Central memory CD8-positive, alpha-beta T cell (primary cell): ENCODE results near the gene ODR4.
"Not testable (repeated sequence)": the region's sequence is repeated elsewhere in the genome, so short reads cannot be mapped to it uniquely, and the experiment has no call there.

Experiments used
- ATAC-seq: fragments of 150-1000 bp; cut with Tn5 transposase; replicated peaks from 2 replicates; pipeline ENCODE4 v1.10.0; 2022; ENCODE audit warnings: mild to moderate bottlenecking, moderate FRiP score, moderate number of reproducible peaks; ENCODE audit not compliant: poor library complexity, severe bottlenecking; ENCODE audit errors: extremely low read depth
- DNase-seq, 2 donors: peaks; one replicate each; pipeline ENCODE4 v3.0.0; 2021; ENCODE audit warnings: low spot score in 2 of 2
- H3K27ac Mint-ChIP-seq: one replicate; pipeline ENCODE4 v1.8.0; 2022; ENCODE audit warnings: low read depth, mild to moderate bottlenecking, moderate library complexity, mixed read lengths
- H3K27me3 Mint-ChIP-seq: one replicate; pipeline ENCODE4 v1.8.0; 2022; ENCODE audit warnings: mixed read lengths
- H3K36me3 Mint-ChIP-seq: one replicate; pipeline ENCODE4 v1.8.0; 2022; ENCODE audit warnings: mild to moderate bottlenecking, moderate library complexity, mixed read lengths; ENCODE audit not compliant: insufficient read depth
- H3K4me1 Mint-ChIP-seq: one replicate; pipeline ENCODE4 v1.8.0; 2022; ENCODE audit warnings: mixed read lengths
- H3K4me3 Mint-ChIP-seq: one replicate; pipeline ENCODE4 v1.8.0; 2022; ENCODE audit warnings: mild to moderate bottlenecking, moderate library complexity, mixed read lengths
- H3K9me3 Mint-ChIP-seq: one replicate; pipeline ENCODE4 v1.8.0; 2022; ENCODE audit warnings: mixed read lengths

Gene ODR4

DNA sequence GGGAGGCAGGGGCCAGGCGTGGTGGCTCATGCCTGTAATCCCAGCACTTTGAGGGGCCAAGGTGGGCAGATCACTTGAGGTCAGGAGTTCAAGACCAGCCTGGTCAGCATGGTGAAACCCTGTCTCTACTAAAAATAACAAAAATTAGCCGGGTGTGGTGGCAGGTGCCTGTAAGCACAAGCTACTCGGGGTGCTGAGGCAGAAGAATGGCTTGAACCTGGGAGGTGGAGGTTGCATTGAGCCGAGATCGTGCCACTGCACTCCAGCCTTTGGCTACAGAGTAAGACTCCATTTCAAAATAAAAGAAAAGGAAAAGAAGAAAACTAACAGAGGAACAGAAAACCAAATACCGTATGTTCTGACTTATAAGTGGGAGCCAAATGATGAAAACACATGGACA lies 17.1 kb downstream of the ODR4 start:
- not testable (repeated sequence) for H3K4me3 Mint-ChIP-seq, H3K4me1 Mint-ChIP-seq, H3K27me3 Mint-ChIP-seq, DNase-seq, H3K9me3 Mint-ChIP-seq, H3K27ac Mint-ChIP-seq, ATAC-seq
- H3K36me3 Mint-ChIP-seq, result peaks cover 36% of the 10 kb centered on the region

- H3K27me3 Mint-ChIP-seq, ATAC-seq, H3K4me1 Mint-ChIP-seq, DNase-seq, H3K27ac Mint-ChIP-seq, H3K9me3 Mint-ChIP-seq, H3K4me3 Mint-ChIP-seq: not testable (repeated sequence)
- H3K36me3 Mint-ChIP-seq, result peaks cover 28% of the 10 kb centered on the region
Measured at GRCh38 chr1:186401446-186401845, 25.8 kb downstream of the ODR4 start.

DNA sequence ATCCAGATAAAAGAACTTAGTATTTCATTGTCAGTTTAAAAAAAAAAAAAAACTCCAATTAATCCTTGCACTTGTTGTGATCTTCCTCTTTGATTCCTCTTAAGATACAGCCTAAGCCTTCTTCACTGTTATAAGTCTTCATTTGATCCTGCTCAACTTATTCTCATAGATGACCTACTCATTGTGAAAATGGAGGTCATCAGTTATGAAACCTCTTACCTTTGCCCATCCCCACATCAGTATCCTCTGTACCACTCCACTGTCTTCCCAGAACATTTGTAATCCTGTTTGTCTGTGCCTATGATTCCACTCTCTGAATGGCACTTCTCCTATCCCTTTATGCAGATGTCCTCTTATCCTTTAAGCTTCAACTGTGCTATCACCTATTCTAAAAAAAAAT lies 28.0 kb downstream of the ODR4 start:
- no peaks in the 10 kb centered on the region for H3K9me3 Mint-ChIP-seq
- no peak for DNase-seq
- no peaks in the 10 kb centered on the region for H3K4me1 Mint-ChIP-seq

DNA sequence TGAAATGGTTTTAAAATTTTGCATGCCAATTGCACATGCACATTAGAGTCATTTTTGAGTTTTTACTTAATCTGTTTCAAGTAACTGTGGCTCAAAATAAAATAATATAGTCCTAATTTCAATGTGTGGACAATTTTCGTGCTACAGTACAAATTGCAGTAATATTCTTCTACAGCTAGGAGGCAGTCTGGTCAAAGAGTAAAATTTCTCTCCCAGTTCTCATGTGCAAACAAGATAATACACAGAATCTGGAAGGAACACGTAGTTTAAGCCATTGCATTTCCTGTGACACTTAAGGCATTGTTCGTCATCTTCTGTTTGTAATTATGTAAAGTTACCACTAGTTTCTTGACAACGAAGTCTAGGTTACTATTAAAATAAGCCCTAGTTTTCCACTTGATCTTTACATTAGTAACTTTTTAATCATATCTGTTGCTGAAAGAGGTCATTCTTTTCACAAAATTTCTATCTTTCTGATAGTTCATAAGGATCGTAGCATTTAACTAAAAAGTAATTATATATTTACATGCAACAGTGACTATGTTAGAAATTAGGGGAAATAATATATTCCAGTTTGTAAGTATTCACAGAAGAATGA lies 28.9 kb downstream of the ODR4 start:
- H3K4me3 Mint-ChIP-seq, result no peak overlapping the region
- peaks cover 29% of the 10 kb centered on the region for H3K36me3 Mint-ChIP-seq

More for the DNA sequence above, 28.0 kb downstream of the ODR4 start:
- Mint-ChIP-seq H3K4me3 (no peak overlapping the region), H3K27me3 (no peaks in the 10 kb centered on the region), H3K36me3 (peaks cover 28% of the 10 kb centered on the region), H3K27ac (no peak overlapping the region)
- ATAC-seq, result no peak

GRCh38 chr1:186409091-186409490 lies 33.5 kb downstream of the ODR4 start:
- Mint-ChIP-seq H3K9me3 (no peaks in the 10 kb centered on the region), H3K4me3 (no peak overlapping the region), H3K36me3 (peaks cover 23% of the 10 kb centered on the region), H3K4me1 (no peaks in the 10 kb centered on the region), H3K27me3 (no peaks in the 10 kb centered on the region), H3K27ac (no peak overlapping the region)
- DNase-seq (no peak), ATAC-seq (no peak)

More for the DNA sequence above, 28.9 kb downstream of the ODR4 start:
- Mint-ChIP-seq H3K27ac (peak overlapping the region; percentile 2), H3K9me3 (no peaks in the 10 kb centered on the region), H3K27me3 (no peaks in the 10 kb centered on the region), H3K4me1 (no peaks in the 10 kb centered on the region)
- ATAC-seq (peak; percentile 87), DNase-seq (no peak)

DNA sequence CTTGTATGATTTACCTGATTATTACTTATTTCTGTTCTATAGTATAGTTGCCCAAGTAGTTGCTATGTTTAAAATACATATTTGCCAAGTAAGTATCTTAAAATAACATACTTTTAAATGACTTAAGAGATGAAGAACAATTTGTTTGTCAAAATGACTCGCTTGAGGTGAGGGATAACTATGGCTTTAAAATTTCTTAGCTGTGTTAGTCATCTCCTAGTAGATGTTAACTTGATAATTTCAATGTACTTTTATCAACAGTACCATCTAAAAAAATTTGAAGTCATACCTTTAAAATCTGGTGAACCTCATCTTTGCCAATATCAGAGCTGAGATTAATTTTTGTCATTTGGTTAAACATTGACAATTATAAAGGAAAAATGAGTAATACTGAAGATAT lies 37.7 kb downstream of the ODR4 start:
- Mint-ChIP-seq H3K4me1 (no peaks in the 10 kb centered on the region), H3K36me3 (peaks cover 24% of the 10 kb centered on the region), H3K27me3 (no peaks in the 10 kb centered on the region), H3K4me3 (no peak overlapping the region), H3K27ac (no peak overlapping the region), H3K9me3 (no peaks in the 10 kb centered on the region)
- DNase-seq (no peak), ATAC-seq (no peak)

- Mint-ChIP-seq H3K27ac (no peak overlapping the region), H3K4me1 (no peaks in the 10 kb centered on the region), H3K4me3 (no peak overlapping the region), H3K36me3 (peaks cover 27% of the 10 kb centered on the region), H3K27me3 (no peaks in the 10 kb centered on the region), H3K9me3 (no peaks in the 10 kb centered on the region)
- DNase-seq, result no peak
- ATAC-seq, result no peak
Measured at GRCh38 chr1:186418503-186418902, 42.9 kb downstream of the ODR4 start.

DNA sequence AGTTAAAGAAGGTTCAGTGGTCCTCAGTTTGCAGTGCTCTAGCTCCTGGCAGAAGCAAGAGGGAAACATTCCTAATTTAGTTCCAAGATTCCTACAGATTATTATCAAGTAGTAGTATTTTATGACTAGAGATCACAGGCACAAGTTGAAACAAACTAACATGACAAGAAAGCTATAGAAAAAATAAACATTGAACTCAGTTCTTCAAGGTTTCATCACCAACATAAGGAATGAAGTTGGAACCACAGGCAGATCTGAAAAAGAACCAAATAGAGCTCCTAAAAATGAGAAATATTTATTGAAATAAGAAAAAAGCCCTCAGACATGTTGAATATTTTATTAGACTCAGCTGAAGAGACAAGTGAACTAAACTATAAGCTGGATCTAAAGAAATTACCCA lies 44.7 kb downstream of the ODR4 start:
- H3K4me3 Mint-ChIP-seq, result no peak overlapping the region
- no peak for DNase-seq
- peak overlapping the region; percentile 19 for H3K27ac Mint-ChIP-seq
- no peaks in the 10 kb centered on the region for H3K4me1 Mint-ChIP-seq
- no peak for ATAC-seq
- no peaks in the 10 kb centered on the region for H3K27me3 Mint-ChIP-seq
- H3K36me3 Mint-ChIP-seq, result peaks cover 21% of the 10 kb centered on the region
- H3K9me3 Mint-ChIP-seq, result no peaks in the 10 kb centered on the region

DNA sequence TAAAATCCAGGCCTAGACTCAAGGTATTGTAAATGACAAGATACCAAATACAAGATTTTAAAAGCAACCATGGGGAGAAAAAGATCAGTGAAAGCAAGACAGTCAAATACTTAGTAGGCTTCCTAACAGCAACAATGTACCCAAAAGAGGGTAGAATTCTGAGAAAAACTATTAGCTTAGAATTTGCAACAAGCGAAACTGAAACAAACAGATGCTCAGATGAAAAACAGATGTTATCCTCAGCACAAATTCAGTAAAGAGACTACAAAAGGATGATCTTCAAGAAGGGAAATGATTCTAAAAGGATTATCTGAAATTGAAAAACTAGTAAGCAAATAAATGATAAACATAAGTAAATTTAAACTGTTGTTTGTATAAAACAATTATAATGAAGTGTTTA lies 45.3 kb downstream of the ODR4 start:
- Mint-ChIP-seq H3K27me3 (no peaks in the 10 kb centered on the region), H3K4me3 (no peak overlapping the region), H3K27ac (peak overlapping the region; percentile 19), H3K9me3 (no peaks in the 10 kb centered on the region), H3K4me1 (no peaks in the 10 kb centered on the region), H3K36me3 (peaks cover 18% of the 10 kb centered on the region)
- DNase-seq (no peak), ATAC-seq (no peak)

DNA sequence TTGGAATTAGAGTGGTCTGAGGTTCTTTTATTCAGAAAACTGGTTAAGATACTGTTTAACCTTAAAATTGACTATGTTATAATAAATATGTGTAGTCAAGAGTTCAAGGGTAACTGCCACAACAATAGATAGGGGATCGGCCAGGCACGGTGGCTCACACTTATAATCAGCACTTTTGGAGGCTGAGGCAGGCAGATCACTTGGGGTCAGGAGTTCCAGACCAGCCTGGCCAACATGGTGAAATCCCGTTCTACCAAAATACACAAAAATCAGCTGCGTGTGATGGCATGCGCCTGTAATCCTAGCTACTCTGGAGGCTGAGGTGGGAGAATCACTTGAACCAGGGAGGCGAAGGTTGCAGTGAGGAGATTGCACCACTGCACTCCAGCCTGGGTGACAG lies 45.8 kb downstream of the ODR4 start:
- peaks cover 15% of the 10 kb centered on the region for H3K36me3 Mint-ChIP-seq
- DNase-seq (no peak), ATAC-seq (no peak)
- no peaks in the 10 kb centered on the region for H3K9me3 Mint-ChIP-seq
- no peak overlapping the region for H3K4me3 Mint-ChIP-seq
- no peak overlapping the region for H3K27ac Mint-ChIP-seq
- no peaks in the 10 kb centered on the region for H3K27me3 Mint-ChIP-seq
- H3K4me1 Mint-ChIP-seq, result no peaks in the 10 kb centered on the region

DNA sequence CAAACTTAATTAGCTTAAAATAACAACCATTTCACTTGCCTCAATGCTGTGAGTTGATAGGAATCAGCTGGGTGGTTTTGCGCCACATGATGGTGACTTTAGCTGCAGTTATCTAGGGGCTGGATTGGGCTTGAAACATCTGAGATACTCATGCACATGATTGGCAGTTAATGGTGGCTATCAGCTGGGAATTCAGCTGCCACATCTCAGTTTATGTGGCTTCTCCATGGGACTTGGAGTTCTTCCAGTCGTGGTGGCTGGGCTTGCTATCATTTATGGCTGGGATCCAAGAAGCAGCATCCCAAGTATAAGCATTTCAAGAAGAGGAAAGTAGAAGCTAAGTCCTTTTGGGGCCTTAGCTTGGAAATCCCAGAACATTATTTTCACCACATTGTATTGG lies 48.9 kb downstream of the ODR4 start:
- no peaks in the 10 kb centered on the region for H3K4me1 Mint-ChIP-seq
- ATAC-seq, result no peak
- no peak overlapping the region for H3K4me3 Mint-ChIP-seq
- no peaks in the 10 kb centered on the region for H3K9me3 Mint-ChIP-seq
- no peak overlapping the region for H3K27ac Mint-ChIP-seq
- H3K36me3 Mint-ChIP-seq, result peaks cover 6% of the 10 kb centered on the region
- H3K27me3 Mint-ChIP-seq, result no peaks in the 10 kb centered on the region
- DNase-seq, result no peak

GRCh38 chr1:186426118-186426517 lies 50.5 kb downstream of the ODR4 start:
- Mint-ChIP-seq H3K4me1 (no peaks in the 10 kb centered on the region), H3K27me3 (no peaks in the 10 kb centered on the region), H3K36me3 (peaks cover 2% of the 10 kb centered on the region), H3K9me3 (no peaks in the 10 kb centered on the region), H3K4me3 (no peak overlapping the region), H3K27ac (no peak overlapping the region)
- ATAC-seq, result no peak
- no peak for DNase-seq

DNA sequence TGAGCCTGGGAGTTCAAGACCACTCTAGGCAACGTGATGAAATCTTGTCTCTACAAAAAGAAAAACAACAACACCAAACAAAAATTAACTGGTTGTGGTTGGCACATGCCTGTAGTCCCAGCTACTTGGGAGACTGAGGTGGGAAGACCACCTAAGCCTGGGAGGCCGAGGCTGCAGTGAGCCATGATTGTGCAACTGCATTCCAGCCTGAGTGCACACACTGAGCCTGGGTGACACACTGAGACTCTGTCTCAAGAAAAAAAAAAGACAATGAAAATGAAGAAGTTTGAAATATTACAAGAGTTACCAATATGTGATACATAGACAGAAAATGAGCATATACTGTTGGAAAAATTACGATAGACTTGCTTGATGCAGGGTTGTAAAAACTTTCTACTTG lies 53.4 kb downstream of the ODR4 start:
- Mint-ChIP-seq H3K9me3 (no peaks in the 10 kb centered on the region), H3K36me3 (no peaks in the 10 kb centered on the region), H3K4me1 (no peaks in the 10 kb centered on the region), H3K4me3 (no peak overlapping the region), H3K27me3 (no peaks in the 10 kb centered on the region), H3K27ac (no peak overlapping the region)
- ATAC-seq, result no peak
- DNase-seq, result no peak

DNA sequence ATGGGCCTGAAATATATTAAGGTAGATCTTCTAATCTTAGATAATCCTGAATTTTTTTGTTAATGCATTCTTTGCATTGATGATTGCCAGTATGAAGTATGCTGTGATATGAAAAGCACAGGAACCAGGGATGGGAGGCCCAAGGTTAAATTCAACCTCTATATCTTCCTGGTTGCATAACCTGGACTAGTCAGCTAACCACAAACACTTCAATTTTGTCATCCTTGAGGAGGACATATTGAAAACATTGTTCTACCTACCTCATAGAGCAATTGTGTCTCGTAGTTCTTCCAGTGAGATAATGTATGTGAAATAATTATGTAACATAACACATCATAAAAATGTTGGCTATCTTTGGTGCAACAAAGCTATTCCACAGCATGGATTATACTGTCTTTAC lies 59.7 kb downstream of the ODR4 start:
- H3K27me3 Mint-ChIP-seq, result no peaks in the 10 kb centered on the region
- H3K27ac Mint-ChIP-seq, result no peak overlapping the region
- no peaks in the 10 kb centered on the region for H3K4me1 Mint-ChIP-seq
- no peaks in the 10 kb centered on the region for H3K9me3 Mint-ChIP-seq
- no peak for ATAC-seq
- H3K36me3 Mint-ChIP-seq, result no peaks in the 10 kb centered on the region
- no peak overlapping the region for H3K4me3 Mint-ChIP-seq
- DNase-seq, result no peak
